ENCODE data around the gene RHAG. TPM values are rescaled to one million over a fixed set of nuclear protein-coding genes. Genes with fewer than 3 reads are reported as not detected.

The RHAG gene
- total and polyA plus RNA-seq, 2 of the 8 experiments (the other 6 are each of a cell fraction or from before 2014, with no cell fraction given), result not detected

DNA sequence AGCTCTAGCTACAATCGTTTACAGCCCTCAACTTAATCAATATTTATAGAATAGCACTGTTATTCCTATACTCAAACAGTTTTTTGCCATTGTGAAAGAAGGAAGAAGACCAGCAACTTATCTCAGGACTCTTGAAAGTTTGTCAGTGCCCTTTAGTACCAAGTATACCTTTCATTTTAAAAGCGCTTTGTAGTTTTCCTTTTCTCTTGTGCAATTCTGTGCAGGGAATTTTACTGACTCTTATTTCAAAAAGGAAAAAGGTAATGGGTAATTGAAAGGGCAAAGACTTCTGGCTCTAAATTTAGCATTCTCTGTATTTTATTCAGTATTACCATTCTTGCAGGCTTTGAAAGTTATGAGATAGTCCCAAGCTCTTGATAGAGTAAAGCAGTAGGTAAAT lies 16.8 kb upstream of the RHAG start:
- no peak overlapping the region for H3K18ac ChIP-seq (ENCODE audit: extremely low read depth, low read length)
- FAIRE-seq (no peak), DNase-seq (ENCODE audit: low read depth in 1 of 2, low spot score in 2 of 2) (no peak)
- no peaks in the 10 kb centered on the region for H4K20me1 ChIP-seq (replicated peaks in 1 of 2; ENCODE audit: control insufficient read depth in 1 of 2, insufficient read depth in 2 of 2, low read length in 2 of 2)
- CTCF ChIA-PET (ENCODE audit: partially characterized antibody), result interaction anchor here (0.6 kb wide), 1 partner anchor 10 kb away, joined by 4 read pairs; no protein-coding TSS in a partner anchor
- H3K23ac ChIP-seq (ENCODE audit: insufficient read length), result no peak overlapping the region
- no peaks in the 10 kb centered on the region for H3K79me1 ChIP-seq (ENCODE audit: low read depth, low read length)
- no peak overlapping the region for H3K14ac ChIP-seq (ENCODE audit: insufficient read length)
- H2BK120ac ChIP-seq (replicated peaks; ENCODE audit: low read depth, low read length), result no peak overlapping the region
- H3K79me2 ChIP-seq (ENCODE audit: control insufficient read depth in 1 of 2, insufficient read depth in 2 of 2, low read length in 2 of 2), result no peaks in the 10 kb centered on the region
- no peaks in the 10 kb centered on the region for H3K23me2 ChIP-seq (ENCODE audit: low read depth, low read length)
- no peak overlapping the region for H2BK12ac ChIP-seq (ENCODE audit: low read depth, low read length)
- H2BK15ac ChIP-seq (ENCODE audit: low read length), result no peak overlapping the region
- no peak overlapping the region for H3K9ac ChIP-seq (replicated peaks in 1 of 4; ENCODE audit: extremely low read depth in 1 of 4, low read depth in 3 of 4, low read length in 3 of 4)
- H4K8ac ChIP-seq (ENCODE audit: extremely low read depth, insufficient read depth, low read length), result no peak overlapping the region
- no peaks in the 10 kb centered on the region for H3K4me1 ChIP-seq (replicated peaks in 1 of 4; ENCODE audit: control insufficient read depth in 3 of 4, insufficient read depth in 4 of 4, low read length in 3 of 4)
- H4K5ac ChIP-seq (ENCODE audit: insufficient read length, low read depth, low read length), result no peak overlapping the region
- H3K27ac ChIP-seq (ENCODE audit: low read depth, low read length), result no peak overlapping the region
- H4K91ac ChIP-seq (replicated peaks; ENCODE audit: insufficient read length, low read length), result no peak overlapping the region
- H2BK20ac ChIP-seq (ENCODE audit: low read length), result no peak overlapping the region
- H3K4me3 ChIP-seq (ENCODE audit: extremely low read depth in 1 of 4, insufficient read depth in 2 of 4, low read depth in 3 of 4, low read length in 4 of 4), result no peak overlapping the region
- H3K27me3 ChIP-seq (replicated peaks in 1 of 4; ENCODE audit: control insufficient read depth in 3 of 4, extremely low read depth in 1 of 4, insufficient read depth in 3 of 4, low read length in 3 of 4), result no peaks in the 10 kb centered on the region
- no peak overlapping the region for H3K56ac ChIP-seq (replicated peaks; ENCODE audit: insufficient read length, low read depth, low read length)
- H3K4me2 ChIP-seq (ENCODE audit: insufficient read depth in 1 of 2, low read depth in 2 of 2, low read length in 2 of 2), result no peak overlapping the region
- POLR2A ChIA-PET (ENCODE audit: partially characterized antibody), result no interaction called here
- 98% methylated on average over 2 of the region's 2 CpGs; no CpG with 5 or more reads in 1 of the 2 experiments for WGBS, 2 experiments (ENCODE audit: extremely low coverage in 1 of 2, insufficient coverage in 1 of 2, insufficient read length in 1 of 2, insufficient replicate concordance in 2 of 2, low coverage in 1 of 2, low lambda C conversion rate in 2 of 2, missing lambda C conversion rate in 1 of 2)
- no peak overlapping the region for H2AK5ac ChIP-seq (ENCODE audit: low read depth, low read length)
- no peak overlapping the region for H2BK5ac ChIP-seq (ENCODE audit: low read depth, low read length)
- no peaks in the 10 kb centered on the region for H3K9me3 ChIP-seq (ENCODE audit: insufficient read depth in 2 of 2, low read depth in 1 of 2, low read length in 1 of 2)
- no peaks in the 10 kb centered on the region for H3K36me3 ChIP-seq (ENCODE audit: control insufficient read depth in 2 of 4, insufficient read depth in 4 of 4, low read length in 3 of 4)
- no peak overlapping the region for H3K4ac ChIP-seq (replicated peaks; ENCODE audit: insufficient read length, low read depth, low read length)
- H2AFZ ChIP-seq (ENCODE audit: low read length), result no peak overlapping the region
- no peak for TF ChIP-seq CEBPB (IDR thresholded peaks at IDR 0.05; ENCODE audit: low read depth, low read length)
- no peak for TF ChIP-seq JUND (IDR thresholded peaks at IDR 0.05; ENCODE audit: low read length)
- TF ChIP-seq ZNF274 (IDR thresholded peaks at IDR 0.05; ENCODE audit: borderline replicate concordance, extremely low read depth, low read length), result no peak
- no peak for TF ChIP-seq FOSL1 (IDR thresholded peaks at IDR 0.05; ENCODE audit: insufficient read depth, low read depth, low read length)
- TF ChIP-seq NRF1 (IDR thresholded peaks at IDR 0.05; ENCODE audit: low read depth, low read length), result no peak
- no peak for TF ChIP-seq PHF8 (conservative IDR thresholded peaks at IDR 0.05; ENCODE audit: low read depth, low read length)
- no peak for TF ChIP-seq MAFK (IDR thresholded peaks at IDR 0.05; ENCODE audit: low read depth, low read length)
- no peak for TF ChIP-seq EP300 (IDR thresholded peaks at IDR 0.05; ENCODE audit: borderline replicate concordance in 1 of 2, low read depth in 2 of 2, low read length in 2 of 2)
- no peak for TF ChIP-seq GABPA (IDR thresholded peaks at IDR 0.05; ENCODE audit: borderline replicate concordance, insufficient read depth, low read length)
- TF ChIP-seq SRF (IDR thresholded peaks at IDR 0.05; ENCODE audit: low read depth, low read length), result no peak
- TF ChIP-seq TAF1 (IDR thresholded peaks at IDR 0.05; ENCODE audit: low read depth, low read length), result no peak
- no peak for TF ChIP-seq TBP (IDR thresholded peaks at IDR 0.05; ENCODE audit: low read depth, low read length)
- no peak for TF ChIP-seq SUZ12 (IDR thresholded peaks at IDR 0.05; ENCODE audit: low read length)
- TF ChIP-seq TEAD4 (IDR thresholded peaks at IDR 0.05; ENCODE audit: low read depth, low read length), result no peak
- TF ChIP-seq KDM1A (IDR thresholded peaks at IDR 0.05; ENCODE audit: borderline replicate concordance, low read length), result no peak
- TF ChIP-seq GTF2F1 (IDR thresholded peaks at IDR 0.05; ENCODE audit: borderline replicate concordance, low read depth, low read length), result no peak
